Measurements from ENCODE around the gene GSTM5.
"Not testable (repeated sequence)": the region's sequence is repeated elsewhere in the genome, so short reads cannot be mapped to it uniquely, and the experiment has no call there.

Gene GSTM5

GRCh38 chr1:109711593-109712320 lies at the start of gene GSTM5:
Gene GSTM5 (plus strand): TSS chr1:109712251. CDS start chr1:109712313, 62 bp downstream.
- not testable (repeated sequence) for H3K4me1 Mint-ChIP-seq, H3K36me3 Mint-ChIP-seq, H3K27ac Mint-ChIP-seq, H3K4me3 Mint-ChIP-seq, ATAC-seq
- DNase-seq (ENCODE audit: low spot score in 2 of 2) = peak in 1 of 2 donors; percentile 43
- peaks cover 11% of the 10 kb centered on the region for H3K9me3 Mint-ChIP-seq

GRCh38 chr1:109664671-109665070 lies 47.4 kb upstream of the GSTM5 start:
- no peak overlapping the region for H3K27ac Mint-ChIP-seq
- no peak for DNase-seq (ENCODE audit: low spot score in 2 of 2)
- H3K4me3 Mint-ChIP-seq = no peak overlapping the region
- H3K36me3 Mint-ChIP-seq = peaks cover 5% of the 10 kb centered on the region
- no peak for ATAC-seq
- H3K4me1 Mint-ChIP-seq = peaks cover 13% of the 10 kb centered on the region
- no peaks in the 10 kb centered on the region for H3K9me3 Mint-ChIP-seq

GRCh38 chr1:109667452-109668122 lies 44.5 kb upstream of the GSTM5 start, which contains the start of gene GSTM2:
Gene GSTM2 (plus strand): TSS chr1:109668057. CDS start chr1:109668116, 59 bp downstream.
- DNase-seq (ENCODE audit: low spot score in 2 of 2) = peak in 1 of 2 donors; percentile 65
- peak within 1 kb of the TSS; percentile 49 for H3K4me3 Mint-ChIP-seq
- H3K9me3 Mint-ChIP-seq = no peaks in the 10 kb centered on the region
- ATAC-seq = peak; percentile 89
- no peak within 1 kb of the TSS for H3K27ac Mint-ChIP-seq
- H3K4me1 Mint-ChIP-seq = peaks cover 24% of the 10 kb centered on the region
- H3K36me3 Mint-ChIP-seq = peaks cover 5% of the 10 kb centered on the region

- Mint-ChIP-seq H3K9me3 (no peaks in the 10 kb centered on the region), H3K36me3 (peaks cover 5% of the 10 kb centered on the region), H3K4me1 (peaks cover 24% of the 10 kb centered on the region), H3K27ac (no peak overlapping the region), H3K4me3 (peak overlapping the region; percentile 49)
- DNase-seq (ENCODE audit: low spot score in 2 of 2) = peak in 1 of 2 donors; percentile 46
- ATAC-seq = no peak
These were observed 43.8 kb upstream of the GSTM5 start for GRCh38 chr1:109668123-109668775.

GRCh38 chr1:109669246-109669948 lies 42.7 kb upstream of the GSTM5 start:
- ATAC-seq = peak; percentile 22
- Mint-ChIP-seq H3K4me1 (peaks cover 24% of the 10 kb centered on the region), H3K36me3 (peaks cover 5% of the 10 kb centered on the region), H3K9me3 (no peaks in the 10 kb centered on the region), H3K4me3 (peak overlapping the region; percentile 39), H3K27ac (no peak overlapping the region)
- peak in 1 of 2 donors; percentile 47 for DNase-seq (ENCODE audit: low spot score in 2 of 2)

- not testable (repeated sequence) for ATAC-seq; DNase-seq (ENCODE audit: low spot score in 2 of 2); H3K27ac Mint-ChIP-seq; H3K9me3 Mint-ChIP-seq; H3K36me3 Mint-ChIP-seq
- Mint-ChIP-seq H3K4me1 (peaks cover 24% of the 10 kb centered on the region), H3K4me3 (peak overlapping the region; percentile 39)
These were observed 42.1 kb upstream of the GSTM5 start for GRCh38 chr1:109669949-109670302.

GRCh38 chr1:109671067-109671466 lies 41.0 kb upstream of the GSTM5 start:
- peaks cover 24% of the 10 kb centered on the region for H3K4me1 Mint-ChIP-seq
- peaks cover 5% of the 10 kb centered on the region for H3K36me3 Mint-ChIP-seq
- H3K4me3 Mint-ChIP-seq = no peak overlapping the region
- no peaks in the 10 kb centered on the region for H3K9me3 Mint-ChIP-seq
- no peak for DNase-seq (ENCODE audit: low spot score in 2 of 2)
- H3K27ac Mint-ChIP-seq = no peak overlapping the region
- ATAC-seq = no peak

GRCh38 chr1:109673861-109674260 lies 38.2 kb upstream of the GSTM5 start:
- H3K27ac Mint-ChIP-seq; H3K4me3 Mint-ChIP-seq; H3K36me3 Mint-ChIP-seq; H3K9me3 Mint-ChIP-seq; ATAC-seq; DNase-seq (ENCODE audit: low spot score in 2 of 2): not testable (repeated sequence)
- peaks cover 18% of the 10 kb centered on the region for H3K4me1 Mint-ChIP-seq

- H3K27ac Mint-ChIP-seq; H3K4me3 Mint-ChIP-seq; H3K36me3 Mint-ChIP-seq; ATAC-seq; H3K4me1 Mint-ChIP-seq; DNase-seq (ENCODE audit: low spot score in 2 of 2); H3K9me3 Mint-ChIP-seq: not testable (repeated sequence)
These were observed 35.2 kb upstream of the GSTM5 start for GRCh38 chr1:109676683-109677381.

- ATAC-seq = no peak
These were observed 34.6 kb upstream of the GSTM5 start for GRCh38 chr1:109677459-109677858.

GRCh38 chr1:109678637-109679036 lies 33.4 kb upstream of the GSTM5 start:
- not testable (repeated sequence) for H3K27ac Mint-ChIP-seq; H3K4me1 Mint-ChIP-seq; H3K4me3 Mint-ChIP-seq; H3K9me3 Mint-ChIP-seq; H3K36me3 Mint-ChIP-seq; DNase-seq (ENCODE audit: low spot score in 2 of 2); ATAC-seq

More at GRCh38 chr1:109677459-109677858, 34.6 kb upstream of the GSTM5 start:
- Mint-ChIP-seq H3K4me1 (no peaks in the 10 kb centered on the region), H3K4me3 (no peak overlapping the region), H3K9me3 (no peaks in the 10 kb centered on the region), H3K27ac (no peak overlapping the region), H3K36me3 (no peaks in the 10 kb centered on the region)
- peak in 1 of 2 donors; percentile 20 for DNase-seq (ENCODE audit: low spot score in 2 of 2)

GRCh38 chr1:109684777-109685176 lies 27.3 kb upstream of the GSTM5 start:
- not testable (repeated sequence) for H3K36me3 Mint-ChIP-seq; H3K4me1 Mint-ChIP-seq; DNase-seq (ENCODE audit: low spot score in 2 of 2); H3K4me3 Mint-ChIP-seq; ATAC-seq; H3K9me3 Mint-ChIP-seq; H3K27ac Mint-ChIP-seq

GRCh38 chr1:109685399-109685798 lies 26.7 kb upstream of the GSTM5 start:
- not testable (repeated sequence) for H3K27ac Mint-ChIP-seq; ATAC-seq; H3K4me3 Mint-ChIP-seq; H3K36me3 Mint-ChIP-seq; DNase-seq (ENCODE audit: low spot score in 2 of 2); H3K9me3 Mint-ChIP-seq; H3K4me1 Mint-ChIP-seq

- not testable (repeated sequence) for H3K4me3 Mint-ChIP-seq; DNase-seq (ENCODE audit: low spot score in 2 of 2); H3K27ac Mint-ChIP-seq; H3K4me1 Mint-ChIP-seq; H3K9me3 Mint-ChIP-seq; H3K36me3 Mint-ChIP-seq; ATAC-seq
These were observed 26.2 kb upstream of the GSTM5 start for GRCh38 chr1:109685890-109686289.

Measured in stimulated activated effector memory CD8-positive, alpha-beta T cell treated with anti-CD3 and anti-CD28 coated beads, Interleukin-12 subunit alpha, Interleukin-12 subunit beta, amount 100 ng/mL, for 72 hours (primary cell).